Stimulated activated CD4-positive, alpha-beta T cell treated with anti-CD3 and anti-CD28 coated beads, Interleukin-4, amount 100 ng/mL, for 24 hours (primary cell): ENCODE data around the gene IFI27L2.

ENCODE experiments used
- DNase-seq: peaks from one replicate; pipeline ENCODE4 v3.0.0-alpha.2; 2020

Gene IFI27L2

GRCh38 chr14:94121485-94121884 is 7.9 kb downstream of the IFI27L2 start:
- no peak for DNase-seq

GRCh38 chr14:94120667-94121340 is 8.6 kb downstream of the IFI27L2 start:
- DNase-seq, result no peak

GRCh38 chr14:94119071-94119470 is 10.3 kb downstream of the IFI27L2 start:
- DNase-seq, result no peak

GRCh38 chr14:94117856-94118255 is 11.5 kb downstream of the IFI27L2 start:
- no peak for DNase-seq

GRCh38 chr14:94116701-94117100 is 12.7 kb downstream of the IFI27L2 start:
- no peak for DNase-seq

GRCh38 chr14:94115631-94116030 is 13.8 kb downstream of the IFI27L2 start:
- no peak for DNase-seq

GRCh38 chr14:94115058-94115591 is 14.3 kb downstream of the IFI27L2 start:
- no peak for DNase-seq

GRCh38 chr14:94114589-94115057 is 14.8 kb downstream of the IFI27L2 start:
- DNase-seq, result no peak

- no peak for DNase-seq
Measured at GRCh38 chr14:94113908-94114588, 15.4 kb downstream of the IFI27L2 start.

- DNase-seq, result no peak
Measured at GRCh38 chr14:94113490-94113889, 15.9 kb downstream of the IFI27L2 start.

- no peak for DNase-seq
Measured at GRCh38 chr14:94113073-94113472, 16.3 kb downstream of the IFI27L2 start.

GRCh38 chr14:94112513-94113063 is 16.8 kb downstream of the IFI27L2 start:
- DNase-seq, result no peak

GRCh38 chr14:94111276-94112095 is 17.9 kb downstream of the IFI27L2 start:
- DNase-seq, result no peak

GRCh38 chr14:94110552-94111181 is 18.7 kb downstream of the IFI27L2 start, which contains the start of gene IFI27:
TSS of gene IFI27 (plus strand) at chr14:94110736.
- no peak for DNase-seq

- DNase-seq, result no peak
Measured at GRCh38 chr14:94109915-94110250, 19.5 kb downstream of the IFI27L2 start.

GRCh38 chr14:94104731-94105130 is 24.7 kb downstream of the IFI27L2 start:
- DNase-seq, result no peak

GRCh38 chr14:94103554-94104150 is 25.8 kb downstream of the IFI27L2 start:
- no peak for DNase-seq

- no peak for DNase-seq
Measured at GRCh38 chr14:94102768-94103482, 26.5 kb downstream of the IFI27L2 start.

GRCh38 chr14:94101748-94102147 is 27.7 kb downstream of the IFI27L2 start:
- DNase-seq, result no peak

GRCh38 chr14:94100847-94101246 is 28.6 kb downstream of the IFI27L2 start:
- no peak for DNase-seq

GRCh38 chr14:94099006-94099405 is 30.4 kb downstream of the IFI27L2 start:
- DNase-seq, result no peak
